Chondrocyte (in vitro differentiated cells): ENCODE measurements around the gene SLC27A1. TPM values are rescaled to one million over a fixed set of nuclear protein-coding genes. Genes with fewer than 3 reads are reported as not detected.

Source experiments
- DNase-seq: peaks from one replicate; pipeline ENCODE4 v3.0.0; 2021; ENCODE audit warnings: mixed read lengths, low spot score
- H3K27ac Mint-ChIP-seq: one replicate; pipeline ENCODE4 v1.8.0; 2021; ENCODE audit warnings: mild to moderate bottlenecking, moderate library complexity, mixed read lengths; ENCODE audit not compliant: unreplicated experiment
- H3K27me3 Mint-ChIP-seq: 2 replicates; pipeline ENCODE4 v1.8.0; 2021; ENCODE audit warnings: low read depth, mixed read lengths
- H3K36me3 Mint-ChIP-seq: 2 replicates; pipeline ENCODE4 v1.8.0; 2021; ENCODE audit warnings: low read depth, mixed read lengths
- H3K4me1 Mint-ChIP-seq: 2 replicates; pipeline ENCODE4 v1.8.0; 2021; ENCODE audit warnings: low read depth, mild to moderate bottlenecking, mixed read lengths
- H3K4me3 Mint-ChIP-seq: one replicate; pipeline ENCODE4 v1.8.0; 2021; ENCODE audit warnings: mild to moderate bottlenecking, moderate library complexity, mixed read lengths; ENCODE audit not compliant: unreplicated experiment
- H3K9me3 Mint-ChIP-seq: 2 replicates; pipeline ENCODE4 v1.8.0; 2021; ENCODE audit warnings: low read depth, mixed read lengths
- CTCF ChIP-seq: fragments of 200-600 bp; sonication (generic); IDR thresholded peaks from 2 replicates; pipeline ENCODE4 v1.5.0; 2021; ENCODE audit warnings: antibody characterized with exemption, mild to moderate bottlenecking, moderate library complexity
- total RNA-seq: library from RNA; stranded (reverse); gene quantifications from 3 replicates; pipeline ENCODE4 v1.2.1, GENCODE V29; 2021

Gene SLC27A1
- total RNA-seq, 1 donor from 2014 or later = 6.8 TPM

GRCh38 chr19:17431417-17431816, 38.9 kb upstream of the SLC27A1 start:
- Mint-ChIP-seq H3K27me3 (no peaks in the 10 kb centered on the region), H3K4me3 (no peak overlapping the region), H3K9me3 (no peaks in the 10 kb centered on the region), H3K27ac (no peak overlapping the region), H3K4me1 (no peaks in the 10 kb centered on the region), H3K36me3 (no peaks in the 10 kb centered on the region)
- no peak for DNase-seq
- TF ChIP-seq CTCF = no peak

- TF ChIP-seq CTCF = no peak
- no peak overlapping the region for H3K27ac Mint-ChIP-seq
- no peak for DNase-seq
- H3K4me1 Mint-ChIP-seq = no peaks in the 10 kb centered on the region
- peaks cover 3% of the 10 kb centered on the region for H3K27me3 Mint-ChIP-seq
- no peaks in the 10 kb centered on the region for H3K36me3 Mint-ChIP-seq
- no peak overlapping the region for H3K4me3 Mint-ChIP-seq
- no peaks in the 10 kb centered on the region for H3K9me3 Mint-ChIP-seq
Measured at GRCh38 chr19:17435218-17435617, 35.1 kb upstream of the SLC27A1 start.

- no peaks in the 10 kb centered on the region for H3K36me3 Mint-ChIP-seq
- peaks cover under 1% of the 10 kb centered on the region for H3K9me3 Mint-ChIP-seq
- DNase-seq = no peak
- peaks cover 3% of the 10 kb centered on the region for H3K27me3 Mint-ChIP-seq
- no peaks in the 10 kb centered on the region for H3K4me1 Mint-ChIP-seq
- no peak overlapping the region for H3K4me3 Mint-ChIP-seq
- H3K27ac Mint-ChIP-seq = no peak overlapping the region
- TF ChIP-seq CTCF = no peak
Measured at GRCh38 chr19:17436094-17436873, 34.0 kb upstream of the SLC27A1 start.

GRCh38 chr19:17436874-17437267, 33.5 kb upstream of the SLC27A1 start:
- no peak for TF ChIP-seq CTCF
- peaks cover 3% of the 10 kb centered on the region for H3K27me3 Mint-ChIP-seq
- peaks cover 5% of the 10 kb centered on the region for H3K9me3 Mint-ChIP-seq
- no peak for DNase-seq
- no peak overlapping the region for H3K4me3 Mint-ChIP-seq
- H3K36me3 Mint-ChIP-seq = no peaks in the 10 kb centered on the region
- H3K27ac Mint-ChIP-seq = no peak overlapping the region
- no peaks in the 10 kb centered on the region for H3K4me1 Mint-ChIP-seq

- DNase-seq = no peak
- TF ChIP-seq CTCF = peak; percentile 74
- Mint-ChIP-seq H3K4me1 (no peaks in the 10 kb centered on the region), H3K27ac (no peak overlapping the region), H3K36me3 (no peaks in the 10 kb centered on the region), H3K27me3 (peaks cover 3% of the 10 kb centered on the region), H3K4me3 (no peak overlapping the region), H3K9me3 (peaks cover 5% of the 10 kb centered on the region)
Measured at GRCh38 chr19:17441241-17442021, 28.9 kb upstream of the SLC27A1 start.
